Renal pelvis (tissue), 4 donors: ENCODE results near the gene CYTH2. TPM values are rescaled to one million over a fixed set of nuclear protein-coding genes. Genes with fewer than 3 reads are reported as not detected.
"Not testable (repeated sequence)": the region's sequence is repeated elsewhere in the genome, so short reads cannot be mapped to it uniquely, and the experiment has no call there.

Source experiments
- DNase-seq: peaks from one replicate; pipeline ENCODE4 v3.0.0-alpha.2; 2013
- polyA plus RNA-seq, 3 donors: library from polyadenylated mRNA; unstranded; fragments of 120-200 nt; gene quantifications; one replicate each; pipeline ENCODE4 v1.2.1, GENCODE V29; 2013; ENCODE audit not compliant: insufficient read length in 3 of 3

Gene CYTH2
- polyA plus RNA-seq, 3 donors: 88.1 to 115 (median 110) TPM

DNA sequence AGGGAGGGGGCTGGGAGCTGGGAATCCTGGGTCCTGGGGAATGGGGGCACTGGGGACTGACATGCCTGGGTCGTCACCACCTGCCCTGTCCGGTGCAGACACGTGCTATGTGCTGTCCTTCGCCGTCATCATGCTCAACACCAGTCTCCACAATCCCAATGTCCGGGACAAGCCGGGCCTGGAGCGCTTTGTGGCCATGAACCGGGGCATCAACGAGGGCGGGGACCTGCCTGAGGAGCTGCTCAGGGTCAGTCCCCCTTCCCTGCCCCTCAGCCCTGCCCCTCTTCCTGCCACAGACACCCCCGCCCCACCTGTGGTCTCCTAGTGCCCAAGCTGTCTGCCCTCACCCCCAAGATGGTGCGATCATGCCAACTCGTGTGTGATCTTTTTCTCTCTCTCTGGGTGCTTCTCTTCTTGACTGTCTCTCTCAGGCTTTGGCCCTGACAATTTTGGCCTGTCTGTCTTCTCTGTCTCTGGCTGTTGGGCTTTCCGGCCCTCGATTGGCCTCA lies 5.0 kb downstream of the CYTH2 start:
- no peak for DNase-seq

DNA sequence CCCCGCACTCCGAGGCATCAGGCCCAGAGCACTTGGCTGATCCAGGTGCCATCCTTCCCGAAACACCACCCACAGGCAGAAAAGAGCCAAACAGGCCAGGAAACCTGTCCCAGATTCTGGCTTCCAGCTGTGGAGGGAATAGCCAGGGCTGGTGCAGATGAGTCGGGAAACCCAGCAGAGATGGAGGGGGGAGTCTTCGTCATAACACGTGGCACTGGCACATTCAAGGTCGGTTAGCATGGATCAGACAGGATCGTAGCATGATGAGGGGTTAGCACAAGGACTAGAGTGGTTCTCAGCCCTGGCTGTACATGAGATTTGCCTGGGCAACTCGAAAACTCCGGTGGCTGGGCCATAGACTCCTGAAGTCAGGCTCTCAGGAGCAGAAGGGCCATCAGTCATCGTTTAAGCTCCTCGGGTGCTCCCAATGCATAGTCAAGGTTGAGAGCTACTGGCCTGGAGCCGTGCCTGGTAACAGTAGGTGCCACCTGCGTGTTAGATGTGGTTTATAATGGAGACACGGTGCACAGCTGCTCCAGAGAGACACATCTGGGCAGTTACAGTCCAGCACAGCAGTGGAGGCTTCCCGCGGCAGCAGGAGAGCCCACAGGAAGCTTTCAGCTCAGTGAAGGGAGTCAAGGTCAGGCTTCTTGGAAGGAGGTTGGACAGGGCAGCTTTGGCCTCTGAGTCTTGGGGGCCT lies 6.3 kb downstream of the CYTH2 start:
- no peak for DNase-seq

DNA sequence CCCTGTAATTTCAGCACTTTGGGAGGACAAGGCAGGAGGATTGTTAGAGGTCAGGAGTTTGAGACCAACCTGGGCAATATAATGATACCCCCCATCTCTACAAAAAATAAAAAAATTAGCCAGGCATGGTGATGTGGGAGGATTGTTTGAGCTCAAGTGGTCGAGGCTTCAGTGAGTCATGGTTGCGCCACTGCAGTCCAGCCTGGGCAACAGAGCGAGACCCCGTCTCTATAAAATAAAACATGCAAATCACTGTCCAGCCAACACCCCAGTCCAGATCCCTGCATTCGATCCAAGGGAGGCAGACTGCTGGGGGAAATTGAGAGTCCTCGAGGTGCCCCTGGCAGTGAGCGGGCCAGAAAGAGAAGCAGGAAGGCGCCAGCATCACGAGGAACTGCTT lies 7.0 kb downstream of the CYTH2 start:
- no peak for DNase-seq

GRCh38 chr19:48477067-48477685 lies 8.0 kb downstream of the CYTH2 start:
- no peak for DNase-seq

- DNase-seq: no peak
These were observed 8.6 kb downstream of the CYTH2 start for GRCh38 chr19:48477698-48478338.

GRCh38 chr19:48478339-48479256 lies 9.4 kb downstream of the CYTH2 start:
- no peak for DNase-seq

DNA sequence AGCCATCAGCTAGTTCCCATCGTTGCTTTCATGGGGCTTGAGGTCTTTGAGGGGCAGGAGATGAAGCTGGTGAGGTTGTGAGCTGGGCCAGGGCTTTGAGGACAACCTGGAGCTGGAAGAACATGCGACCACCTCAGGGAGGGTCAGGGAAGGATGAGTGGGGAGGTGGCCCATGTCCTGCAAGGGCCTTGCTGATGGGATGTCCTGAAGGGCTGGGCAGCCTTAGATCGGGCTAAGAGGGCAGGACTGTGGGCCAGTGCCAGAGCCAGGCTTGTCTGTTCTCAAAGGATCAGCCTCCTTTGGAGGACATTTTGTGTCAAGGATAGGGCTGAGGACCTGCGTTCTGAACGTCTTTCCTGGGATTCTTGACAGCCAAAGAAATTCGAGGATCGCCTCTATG lies 10.5 kb downstream of the CYTH2 start:
- no peak for DNase-seq

- no peak for DNase-seq
These were observed 11.0 kb downstream of the CYTH2 start for GRCh38 chr19:48480183-48480557.

DNA sequence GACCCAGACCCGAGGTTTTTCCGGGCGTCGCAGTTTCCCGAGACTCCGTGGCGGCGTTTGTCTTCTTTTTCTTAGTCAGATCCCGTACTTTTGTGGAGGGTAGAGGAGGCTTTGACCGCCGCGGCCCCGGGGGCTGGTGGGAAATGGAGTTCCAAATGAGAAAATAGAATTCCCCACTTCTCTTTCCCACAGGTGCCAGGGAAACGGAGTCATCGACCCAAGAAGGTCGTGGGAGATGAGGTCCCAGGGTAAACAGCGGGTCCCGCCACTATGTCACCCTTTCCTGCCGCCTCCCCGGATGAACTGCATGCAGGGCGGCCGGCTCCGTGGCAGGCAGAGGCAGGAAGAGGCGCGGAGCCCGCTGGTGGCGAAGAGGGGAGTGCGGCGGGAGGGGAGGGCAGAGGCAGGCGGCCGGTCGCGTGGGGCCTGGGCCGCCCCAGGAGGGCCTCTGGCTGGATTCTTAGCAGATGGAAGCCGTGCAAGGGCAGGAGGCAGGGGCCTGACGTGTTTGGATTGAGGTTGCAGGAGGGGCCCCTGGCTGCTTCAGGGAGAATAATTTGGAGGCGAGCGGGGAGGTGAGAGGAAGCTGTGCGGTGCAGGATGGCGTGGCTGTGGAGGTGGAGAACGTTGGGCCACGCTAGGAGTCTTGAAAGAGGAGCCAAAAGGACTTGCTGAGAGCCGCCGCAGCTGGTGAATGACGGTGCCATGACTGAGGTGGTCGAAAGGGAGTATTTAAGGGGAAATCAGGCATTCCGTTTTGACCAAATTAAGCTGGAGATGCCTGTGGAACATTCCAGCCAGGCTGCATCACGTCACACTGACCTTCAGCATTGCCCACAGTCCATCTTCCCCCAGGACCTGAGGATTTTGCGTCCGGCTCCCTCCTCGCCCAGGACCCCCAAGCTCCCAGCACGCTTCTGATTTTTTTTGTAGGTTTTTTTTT lies 11.7 kb downstream of the CYTH2 start:
- DNase-seq: no peak

GRCh38 chr19:48481846-48482639 lies 12.9 kb downstream of the CYTH2 start:
- DNase-seq: no peak

DNA sequence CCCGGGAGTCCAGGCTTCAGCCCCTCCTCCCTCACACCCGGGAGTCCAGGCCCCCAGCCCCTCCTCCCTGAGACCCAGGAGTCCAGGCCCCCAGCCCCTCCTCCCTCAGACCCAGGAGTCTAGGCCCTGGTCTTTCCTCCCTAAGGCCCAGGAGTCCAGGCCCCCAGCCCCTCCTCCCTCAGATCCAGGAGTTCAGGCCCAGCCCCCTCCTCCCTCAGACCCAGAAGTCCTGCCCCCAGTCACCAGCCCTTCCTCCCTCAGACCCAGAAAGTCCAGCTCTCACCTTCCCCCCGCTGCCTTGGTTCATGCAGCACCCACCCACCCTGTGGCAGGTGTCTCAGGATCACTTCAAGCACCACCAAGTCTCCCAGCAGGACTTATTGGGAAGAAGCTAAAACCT lies 14.1 kb downstream of the CYTH2 start:
- DNase-seq: no peak

- no peak for DNase-seq
These were observed 15.2 kb downstream of the CYTH2 start for GRCh38 chr19:48484247-48484893.

DNA sequence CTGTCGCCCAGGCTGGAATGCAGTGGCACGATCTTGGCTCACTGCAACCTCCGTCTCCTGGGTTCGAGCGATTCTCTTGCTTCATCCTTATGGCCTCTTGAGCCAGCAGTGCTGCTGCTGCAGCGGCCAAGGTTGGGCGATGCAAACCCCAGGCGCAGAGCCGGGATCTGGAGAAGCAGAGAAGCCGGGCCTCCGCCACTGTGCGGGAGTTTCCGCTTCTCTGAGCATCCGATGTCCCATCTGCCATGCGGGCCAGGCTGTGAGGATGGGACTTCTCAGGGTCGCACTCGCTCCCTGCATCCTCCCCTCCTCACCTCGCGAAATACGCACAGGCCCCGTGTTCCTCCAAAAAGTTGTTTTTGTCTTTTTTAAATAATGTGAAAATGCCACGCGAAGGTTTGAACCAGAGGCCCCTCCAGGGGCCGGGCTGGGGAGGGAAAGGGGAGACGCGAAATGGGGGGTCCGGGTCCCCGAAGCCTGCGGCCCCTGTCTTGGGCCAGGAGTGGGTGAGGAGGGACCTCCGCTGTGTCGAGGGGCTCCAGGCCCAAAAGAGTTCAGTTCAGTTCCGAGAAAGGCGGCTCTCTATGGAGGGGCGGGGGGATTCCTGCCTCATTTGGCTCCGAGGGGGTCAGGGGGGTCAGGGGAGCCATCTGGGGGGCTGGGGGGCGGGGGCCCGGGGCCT lies 15.9 kb downstream of the CYTH2 start:
- DNase-seq: no peak

GRCh38 chr19:48486706-48487105 lies 17.5 kb downstream of the CYTH2 start:
- not testable (repeated sequence) for DNase-seq

- no peak for DNase-seq
These were observed 18.4 kb downstream of the CYTH2 start for GRCh38 chr19:48487544-48487943.

- DNase-seq: no peak
These were observed 18.8 kb downstream of the CYTH2 start for GRCh38 chr19:48487948-48488347.

DNA sequence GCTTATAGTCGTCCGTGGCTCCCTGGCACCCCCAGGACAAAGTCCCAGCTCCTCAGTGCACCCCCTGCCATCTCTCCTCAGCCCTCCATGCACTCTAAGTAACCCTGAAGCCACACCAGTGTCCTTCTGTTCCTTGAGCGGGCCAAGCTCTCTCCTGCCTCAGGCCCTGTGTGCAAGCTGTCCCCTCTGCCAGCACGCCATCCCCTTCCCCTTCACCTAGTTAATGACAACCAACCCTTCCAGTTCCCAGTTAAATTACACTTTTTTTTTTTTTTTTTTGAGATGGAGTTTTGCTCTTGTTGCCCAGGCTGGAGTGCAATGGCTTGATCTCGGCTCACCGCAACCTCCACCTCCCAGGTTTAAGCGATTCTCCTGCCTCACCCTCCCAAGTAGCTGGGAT lies 19.3 kb downstream of the CYTH2 start:
- not testable (repeated sequence) for DNase-seq

- DNase-seq: no peak
These were observed 20.5 kb downstream of the CYTH2 start for GRCh38 chr19:48489608-48490216.
